Muscle layer of colon (tissue), 2 donors: ENCODE results near the gene TFF3.

Experiments
- H3K27ac ChIP-seq: one replicate; pipeline ENCODE4 v1.7.0; 2013; ENCODE audit warnings: low read depth, mild to moderate bottlenecking, low read length, moderate library complexity
- H3K27me3 ChIP-seq, 2 donors: one replicate each; pipeline ENCODE4 v1.7.0; 2013; ENCODE audit warnings: low read length in 2 of 2, mild to moderate bottlenecking in 2 of 2; ENCODE audit not compliant: insufficient read depth in 2 of 2, control insufficient read depth in 1 of 2
- H3K36me3 ChIP-seq: one replicate; pipeline ENCODE4 v1.7.0; 2013; ENCODE audit warnings: mild to moderate bottlenecking, low read length; ENCODE audit not compliant: insufficient read depth
- H3K4me1 ChIP-seq: one replicate; pipeline ENCODE4 v1.7.0; 2013; ENCODE audit warnings: mild to moderate bottlenecking, low read length; ENCODE audit not compliant: insufficient read depth
- H3K4me3 ChIP-seq, 2 donors: one replicate each; pipeline ENCODE4 v1.7.0; 2013; ENCODE audit warnings: low read length in 2 of 2, low read depth in 1 of 2, mild to moderate bottlenecking in 1 of 2, moderate library complexity in 1 of 2
- H3K9ac ChIP-seq: one replicate; pipeline ENCODE4 v1.7.0; 2013; ENCODE audit warnings: low read length
- H3K9me3 ChIP-seq: one replicate; pipeline ENCODE4 v1.7.0; 2013; ENCODE audit warnings: mild to moderate bottlenecking, low read length
- donor health status: abdominal sarcoma.
- donor health status: Adenocarcinoma of cecum.

Gene TFF3

GRCh38 chr21:42344631-42345030 lies 29.4 kb upstream of the TFF3 start:
- H3K9ac ChIP-seq = no peak overlapping the region

GRCh38 chr21:42343963-42344510 lies 28.8 kb upstream of the TFF3 start:
- H3K27ac ChIP-seq = no peak overlapping the region
- H3K9me3 ChIP-seq = no peaks in the 10 kb centered on the region
- no peak overlapping the region for H3K9ac ChIP-seq
- no peak overlapping the region for H3K4me3 ChIP-seq
- H3K4me1 ChIP-seq = no peaks in the 10 kb centered on the region
- H3K27me3 ChIP-seq = no peaks in the 10 kb centered on the region
- no peaks in the 10 kb centered on the region for H3K36me3 ChIP-seq

More at GRCh38 chr21:42344631-42345030, 29.4 kb upstream of the TFF3 start:
- no peaks in the 10 kb centered on the region for H3K4me1 ChIP-seq
- no peak overlapping the region for H3K4me3 ChIP-seq
- no peaks in the 10 kb centered on the region for H3K27me3 ChIP-seq
- no peak overlapping the region for H3K27ac ChIP-seq
- H3K9me3 ChIP-seq = no peaks in the 10 kb centered on the region
- H3K36me3 ChIP-seq = no peaks in the 10 kb centered on the region

GRCh38 chr21:42343556-42343955 lies 28.3 kb upstream of the TFF3 start:
- no peaks in the 10 kb centered on the region for H3K27me3 ChIP-seq
- no peaks in the 10 kb centered on the region for H3K9me3 ChIP-seq
- H3K27ac ChIP-seq = no peak overlapping the region
- no peaks in the 10 kb centered on the region for H3K4me1 ChIP-seq
- no peak overlapping the region for H3K4me3 ChIP-seq
- H3K9ac ChIP-seq = no peak overlapping the region
- H3K36me3 ChIP-seq = no peaks in the 10 kb centered on the region

- Histone ChIP-seq H3K27ac (no peak overlapping the region), H3K9me3 (no peaks in the 10 kb centered on the region), H3K36me3 (no peaks in the 10 kb centered on the region), H3K27me3 (no peaks in the 10 kb centered on the region), H3K4me3 (no peak overlapping the region), H3K4me1 (no peaks in the 10 kb centered on the region), H3K9ac (no peak overlapping the region)
Observed at GRCh38 chr21:42343101-42343500, 27.9 kb upstream of the TFF3 start.

- Histone ChIP-seq H3K4me1 (no peaks in the 10 kb centered on the region), H3K9ac (no peak overlapping the region), H3K27ac (no peak overlapping the region), H3K36me3 (no peaks in the 10 kb centered on the region), H3K27me3 (no peaks in the 10 kb centered on the region), H3K4me3 (no peak overlapping the region), H3K9me3 (no peaks in the 10 kb centered on the region)
Observed at GRCh38 chr21:42341776-42342542, 26.8 kb upstream of the TFF3 start.

DNA sequence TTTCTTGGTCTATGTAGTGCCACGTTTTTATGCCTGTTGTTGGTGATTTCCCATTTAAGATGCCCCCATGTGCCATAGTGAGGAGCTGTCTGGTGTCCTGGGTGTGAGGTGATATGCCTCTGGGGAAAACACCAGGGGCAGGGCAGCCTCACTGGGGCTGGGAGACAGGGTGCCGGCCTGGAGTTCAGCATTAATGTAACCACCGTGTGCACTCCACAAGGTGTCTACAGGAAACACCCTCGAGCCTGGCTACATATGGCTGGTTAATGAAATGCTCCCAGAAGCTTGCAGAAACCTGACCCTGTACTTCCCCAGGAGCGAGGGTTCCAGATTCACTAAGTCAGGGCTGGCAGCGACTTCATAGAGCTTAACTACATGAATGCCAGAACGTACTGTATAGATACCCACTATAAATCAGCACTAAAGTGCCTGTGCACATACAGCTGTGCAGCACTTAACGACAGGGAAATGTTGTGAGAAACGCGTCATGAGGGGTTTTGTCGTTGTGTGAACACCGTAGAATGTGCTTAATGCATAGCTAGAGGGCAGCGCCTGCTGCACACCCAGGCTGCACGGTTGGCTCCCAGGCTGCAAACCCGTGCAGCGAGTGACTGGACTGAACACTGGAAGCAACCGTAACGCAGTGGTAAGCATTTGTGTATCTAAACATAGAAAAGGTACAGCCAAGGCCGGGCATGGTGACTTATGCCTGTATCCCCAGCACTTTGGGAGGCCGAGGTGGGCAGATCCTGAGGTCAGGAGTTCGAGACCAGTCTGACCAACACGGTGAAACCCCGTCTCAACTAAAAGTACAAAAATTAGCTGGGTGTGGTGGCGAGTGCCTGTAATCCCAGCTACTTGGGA lies 25.2 kb upstream of the TFF3 start:
- H3K27ac ChIP-seq = no peak overlapping the region
- H3K4me1 ChIP-seq = no peaks in the 10 kb centered on the region
- no peaks in the 10 kb centered on the region for H3K36me3 ChIP-seq
- H3K9ac ChIP-seq = no peak overlapping the region
- H3K9me3 ChIP-seq = no peaks in the 10 kb centered on the region
- H3K4me3 ChIP-seq = no peak overlapping the region
- H3K27me3 ChIP-seq = no peaks in the 10 kb centered on the region

DNA sequence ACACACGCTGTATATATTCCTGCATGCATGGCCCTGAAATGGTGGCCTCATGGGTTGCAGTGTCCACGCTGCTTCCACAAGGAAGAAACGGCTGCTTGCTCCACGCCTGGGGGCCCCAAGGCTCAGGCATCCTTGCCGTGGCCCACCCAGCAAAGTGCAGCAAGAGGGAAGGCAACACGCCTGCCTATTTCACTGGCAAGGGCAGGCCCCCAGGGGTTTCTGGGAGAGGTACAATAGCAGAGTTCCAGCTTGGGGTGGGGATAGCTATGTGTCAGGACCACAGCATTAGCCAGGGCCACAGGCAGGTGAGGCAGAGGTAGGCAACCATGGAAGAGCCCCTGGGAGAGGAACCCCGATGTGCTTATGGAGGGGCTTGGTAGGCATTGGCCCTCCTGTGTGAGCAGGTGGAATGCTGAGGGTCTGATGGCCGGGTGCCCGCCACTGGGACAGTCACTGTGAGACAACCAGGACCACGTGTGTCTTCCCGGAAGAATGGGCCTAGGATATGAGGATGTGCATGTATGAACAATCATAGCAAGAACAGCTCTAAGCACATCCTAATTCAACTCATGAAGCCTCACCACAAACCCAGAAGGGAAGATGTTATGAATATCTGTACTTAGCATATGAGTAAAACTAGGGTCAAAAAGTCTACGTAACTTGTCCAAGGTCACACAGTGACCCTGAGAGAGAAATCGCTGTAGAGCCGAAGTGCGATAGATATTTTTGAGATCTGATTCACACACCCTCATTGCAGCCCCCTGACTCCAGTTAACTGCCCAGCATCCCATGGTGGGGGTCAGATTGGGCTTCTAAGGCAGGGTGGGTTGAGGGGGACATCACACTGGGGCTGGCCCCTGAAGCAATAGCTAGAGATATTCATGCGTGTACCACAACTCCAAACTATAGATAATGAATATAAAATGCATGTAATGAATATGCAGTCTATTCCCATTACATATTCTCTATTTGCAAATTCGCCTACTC lies 23.8 kb upstream of the TFF3 start:
- no peak overlapping the region for H3K27ac ChIP-seq
- peaks cover 4 to 8% of the 10 kb centered on the region in 2 donors for H3K27me3 ChIP-seq
- H3K36me3 ChIP-seq = no peaks in the 10 kb centered on the region

DNA sequence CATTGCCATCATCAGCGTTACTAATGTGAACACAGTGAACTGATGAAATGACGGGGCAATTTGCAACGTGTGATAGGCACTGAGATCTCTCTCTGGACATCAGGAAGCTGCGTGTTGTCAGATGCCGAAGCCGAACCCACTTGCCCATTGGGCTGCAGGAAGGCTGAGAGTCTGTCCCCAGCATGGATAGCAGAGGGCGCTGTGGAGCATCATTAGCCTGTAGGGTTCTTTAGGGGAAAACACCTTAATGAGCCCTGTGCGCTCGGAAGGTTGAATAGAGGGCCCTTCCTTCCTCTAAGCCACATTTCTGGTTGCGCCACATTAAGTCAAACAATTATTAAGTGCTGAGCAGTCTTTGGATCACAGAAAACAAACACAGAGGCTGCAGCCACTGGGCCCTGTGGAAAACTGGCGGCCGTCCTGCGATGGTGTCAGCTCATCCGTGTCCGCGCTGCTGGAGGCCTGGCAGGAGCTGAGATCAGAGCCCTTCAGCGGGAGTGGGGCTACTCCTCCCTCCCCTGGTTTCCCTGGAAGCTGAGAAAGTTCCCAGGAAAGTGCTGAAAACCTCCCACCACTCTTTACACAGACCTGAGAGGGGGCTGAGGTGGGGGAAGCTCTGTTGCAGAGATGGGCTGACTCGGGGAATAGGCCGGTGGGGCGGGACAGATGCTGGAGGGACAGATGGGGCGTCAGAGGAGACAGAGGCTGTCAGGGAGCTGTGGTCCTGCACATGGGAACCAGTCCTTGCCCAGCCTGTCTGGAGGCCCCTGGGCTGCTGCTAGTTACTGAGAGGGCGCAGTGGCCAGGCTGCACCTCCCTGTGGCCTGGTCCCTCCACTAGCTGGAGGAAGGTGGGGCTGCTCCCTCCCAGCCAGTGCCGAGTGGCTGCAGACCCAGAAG lies 22.9 kb upstream of the TFF3 start:
- Histone ChIP-seq H3K4me1 (no peaks in the 10 kb centered on the region), H3K9ac (no peak overlapping the region), H3K27ac (no peak overlapping the region), H3K27me3 (peaks cover 5 to 8% of the 10 kb centered on the region in 2 donors), H3K9me3 (no peaks in the 10 kb centered on the region), H3K36me3 (no peaks in the 10 kb centered on the region), H3K4me3 (no peak overlapping the region)

More for the DNA sequence above, 23.8 kb upstream of the TFF3 start:
- Histone ChIP-seq H3K4me3 (no peak overlapping the region), H3K9ac (no peak overlapping the region), H3K9me3 (no peaks in the 10 kb centered on the region), H3K4me1 (no peaks in the 10 kb centered on the region)

DNA sequence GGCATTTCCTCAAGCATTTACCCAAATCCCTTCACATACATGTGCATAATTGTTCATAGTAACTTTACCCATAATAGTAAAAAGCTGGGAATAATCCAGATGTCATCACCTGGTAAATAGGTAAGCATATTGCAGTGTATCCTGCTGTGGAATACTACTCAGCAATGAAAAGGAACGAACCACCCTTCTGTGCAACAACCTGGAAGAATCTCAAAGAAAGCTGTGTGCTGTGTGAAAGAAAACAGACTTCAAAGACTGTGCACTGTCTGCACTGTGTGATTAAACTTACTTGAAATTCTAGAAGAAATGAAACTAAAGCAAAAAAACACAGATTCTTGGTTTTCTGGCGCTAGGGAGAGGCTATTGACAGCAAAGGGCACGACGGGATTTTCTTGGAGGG lies 22.1 kb upstream of the TFF3 start:
- Histone ChIP-seq H3K4me1 (no peaks in the 10 kb centered on the region), H3K4me3 (no peak overlapping the region), H3K27me3 (peaks cover 5 to 8% of the 10 kb centered on the region in 2 donors), H3K36me3 (no peaks in the 10 kb centered on the region), H3K9me3 (no peaks in the 10 kb centered on the region), H3K27ac (no peak overlapping the region), H3K9ac (no peak overlapping the region)

DNA sequence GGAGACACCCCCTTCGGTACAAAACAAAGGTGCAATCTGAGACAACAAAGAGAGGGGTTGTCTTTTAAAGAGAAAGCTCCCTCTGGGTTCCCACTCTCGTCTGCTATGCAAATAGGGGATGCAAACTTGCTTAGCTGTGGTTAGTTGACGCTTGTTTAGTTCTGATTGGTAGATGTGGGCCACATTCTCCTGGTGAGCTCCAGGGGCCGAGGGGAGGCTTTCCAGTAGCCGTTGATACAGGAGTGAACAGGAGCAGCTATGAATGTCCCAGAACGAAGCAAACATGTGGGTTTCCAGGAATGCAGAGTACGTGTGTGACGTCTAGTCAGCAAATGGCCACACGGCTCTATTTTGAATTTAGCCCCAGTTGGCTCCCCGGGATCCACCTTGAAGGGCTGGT lies 20.8 kb upstream of the TFF3 start:
- H3K9ac ChIP-seq = no peak overlapping the region
- H3K4me3 ChIP-seq = no peak overlapping the region
- H3K4me1 ChIP-seq = no peaks in the 10 kb centered on the region
- no peaks in the 10 kb centered on the region for H3K9me3 ChIP-seq
- no peaks in the 10 kb centered on the region for H3K36me3 ChIP-seq
- H3K27me3 ChIP-seq = peaks cover 5 to 8% of the 10 kb centered on the region in 2 donors
- H3K27ac ChIP-seq = no peak overlapping the region
